Breast epithelium (tissue), 4 donors: ENCODE data around the gene SNX2. TPM values are rescaled to one million over a fixed set of nuclear protein-coding genes. Genes with fewer than 3 reads are reported as not detected.

ENCODE experiments used
- DNase-seq, 2 donors: peaks; one replicate each; pipeline ENCODE4 v3.0.0-alpha.2; 2019; ENCODE audit warnings: low spot score in 2 of 2
- H3K27ac ChIP-seq, 2 donors: fragments of 200-600 bp; sonication (generic) in 1 of 2; one replicate each; pipeline ENCODE4 v1.5.1; 2016 to 2019; ENCODE audit warnings: mild to moderate bottlenecking in 1 of 2
- H3K27me3 ChIP-seq, 2 donors: fragments of 200-600 bp; sonication (generic) in 1 of 2; one replicate each; pipeline versions ENCODE4 v1.5.1 to v1.6.0; 2017 to 2019; ENCODE audit warnings: control low read depth in 1 of 2, mild to moderate bottlenecking in 1 of 2
- H3K36me3 ChIP-seq: fragments of 200-600 bp; one replicate; pipeline ENCODE4 v1.5.1; 2019
- H3K4me1 ChIP-seq, 2 donors: fragments of 200-600 bp; sonication (generic); one replicate each; pipeline ENCODE4 v1.5.1; 2016 to 2019; ENCODE audit warnings: control low read depth in 1 of 2
- H3K4me3 ChIP-seq, 3 donors: fragments of 200-600 bp; sonication (generic); 1 replicate in 2 of 3; 2 replicates in 1 of 3; pipeline ENCODE4 v1.5.1; 2016 to 2019; ENCODE audit warnings: mild to moderate bottlenecking in 3 of 3, moderate library complexity in 2 of 3
- H3K9me3 ChIP-seq, 2 donors: fragments of 200-600 bp; sonication (generic) in 1 of 2; one replicate each; pipeline ENCODE4 v1.5.1; 2016 to 2019; ENCODE audit warnings: control low read depth in 1 of 2
- POLR2A ChIP-seq: fragments of 450-650 bp; IDR thresholded peaks from one replicate; pipeline ENCODE4 v1.6.1; 2016; ENCODE audit warnings: antibody characterized with exemption, mild to moderate bottlenecking, moderate library complexity
- POLR2AphosphoS5 ChIP-seq, 3 donors: sonication (generic); formaldehyde crosslinking; IDR thresholded peaks; one replicate each; pipeline ENCODE4 v1.6.1; 2017; ENCODE audit warnings: antibody characterized with exemption in 3 of 3
- intact Hi-C: fragments of 100-400 bp; cut with DNase I; formaldehyde crosslinking; loops from one replicate; pipeline ENCODE4 v1.15.1; 2023; ENCODE audit warnings: low total_unique reads
- total RNA-seq, 3 donors: library from RNA; depleted of rRNA; stranded (reverse); fragments of >200 nt; gene quantifications; one replicate each; pipeline ENCODE4 v1.1.0, GENCODE V29; 2016
- TF ChIP-seq, protein P1 (sequence below), 3 donors: fragments of 450-650 bp; IDR thresholded peaks; one replicate each; pipeline ENCODE4 v1.5.1; 2016 to 2017; ENCODE audit warnings: antibody characterized with exemption in 3 of 3, mild to moderate bottlenecking in 3 of 3, moderate library complexity in 3 of 3

SNX2 gene
- total RNA-seq, 3 donors from 2014 or later = 75.7 to 102 (median 79.8) TPM

- H3K4me3 ChIP-seq = no peak overlapping the region
- intact Hi-C loops = no loop called here
Observed at GRCh38 chr5:122778157-122778556, 3.3 kb downstream of the SNX2 start.

GRCh38 chr5:122779451-122779850 lies 4.6 kb downstream of the SNX2 start:
- intact Hi-C loops = no loop called here
- H3K36me3 ChIP-seq = no peaks in the 10 kb centered on the region
- no peak overlapping the region for H3K4me3 ChIP-seq
- H3K27me3 ChIP-seq = no peaks in the 10 kb centered on the region
- no peak for DNase-seq
- no peaks in the 10 kb centered on the region for H3K9me3 ChIP-seq
- TF ChIP-seq POLR2AphosphoS5 (IDR thresholded peaks at IDR 0.05) = no peak
- TF ChIP-seq, protein P1, sequence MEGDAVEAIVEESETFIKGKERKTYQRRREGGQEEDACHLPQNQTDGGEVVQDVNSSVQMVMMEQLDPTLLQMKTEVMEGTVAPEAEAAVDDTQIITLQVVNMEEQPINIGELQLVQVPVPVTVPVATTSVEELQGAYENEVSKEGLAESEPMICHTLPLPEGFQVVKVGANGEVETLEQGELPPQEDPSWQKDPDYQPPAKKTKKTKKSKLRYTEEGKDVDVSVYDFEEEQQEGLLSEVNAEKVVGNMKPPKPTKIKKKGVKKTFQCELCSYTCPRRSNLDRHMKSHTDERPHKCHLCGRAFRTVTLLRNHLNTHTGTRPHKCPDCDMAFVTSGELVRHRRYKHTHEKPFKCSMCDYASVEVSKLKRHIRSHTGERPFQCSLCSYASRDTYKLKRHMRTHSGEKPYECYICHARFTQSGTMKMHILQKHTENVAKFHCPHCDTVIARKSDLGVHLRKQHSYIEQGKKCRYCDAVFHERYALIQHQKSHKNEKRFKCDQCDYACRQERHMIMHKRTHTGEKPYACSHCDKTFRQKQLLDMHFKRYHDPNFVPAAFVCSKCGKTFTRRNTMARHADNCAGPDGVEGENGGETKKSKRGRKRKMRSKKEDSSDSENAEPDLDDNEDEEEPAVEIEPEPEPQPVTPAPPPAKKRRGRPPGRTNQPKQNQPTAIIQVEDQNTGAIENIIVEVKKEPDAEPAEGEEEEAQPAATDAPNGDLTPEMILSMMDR (IDR thresholded peaks at IDR 0.05) = no peak
- no peak for TF ChIP-seq POLR2A
- no peaks in the 10 kb centered on the region for H3K4me1 ChIP-seq
- H3K27ac ChIP-seq = no peak overlapping the region

More at GRCh38 chr5:122778157-122778556, 3.3 kb downstream of the SNX2 start:
- Histone ChIP-seq H3K27me3 (no peaks in the 10 kb centered on the region), H3K4me1 (no peaks in the 10 kb centered on the region), H3K27ac (no peak overlapping the region), H3K36me3 (no peaks in the 10 kb centered on the region), H3K9me3 (no peaks in the 10 kb centered on the region)
- no peak for DNase-seq
- TF ChIP-seq POLR2AphosphoS5 (IDR thresholded peaks at IDR 0.05) (no peak), POLR2A (no peak)
- TF ChIP-seq, protein P1 (IDR thresholded peaks at IDR 0.05) = no peak

- peaks cover 0 to 3% of the 10 kb centered on the region in 2 donors for H3K9me3 ChIP-seq
- no peaks in the 10 kb centered on the region for H3K4me1 ChIP-seq
- H3K27ac ChIP-seq = no peak overlapping the region
- H3K27me3 ChIP-seq = no peaks in the 10 kb centered on the region
- H3K36me3 ChIP-seq = no peaks in the 10 kb centered on the region
- DNase-seq = no peak
- intact Hi-C loops = no loop called here
- TF ChIP-seq POLR2AphosphoS5 (IDR thresholded peaks at IDR 0.05) (no peak), POLR2A (no peak)
- TF ChIP-seq, protein P1 (IDR thresholded peaks at IDR 0.05) = no peak
- H3K4me3 ChIP-seq = no peak overlapping the region
Observed at GRCh38 chr5:122780296-122780695, 5.4 kb downstream of the SNX2 start.

GRCh38 chr5:122781465-122781864 lies 6.6 kb downstream of the SNX2 start:
- Histone ChIP-seq H3K4me1 (no peaks in the 10 kb centered on the region), H3K27me3 (no peaks in the 10 kb centered on the region), H3K36me3 (no peaks in the 10 kb centered on the region), H3K4me3 (no peak overlapping the region), H3K27ac (no peak overlapping the region), H3K9me3 (peaks cover 5 to 6% of the 10 kb centered on the region in 2 donors)
- no peak for TF ChIP-seq POLR2A
- TF ChIP-seq, protein P1 (IDR thresholded peaks at IDR 0.05) = no peak
- TF ChIP-seq POLR2AphosphoS5 (IDR thresholded peaks at IDR 0.05) = no peak
- intact Hi-C loops = no loop called here
- no peak for DNase-seq

GRCh38 chr5:122785294-122785693 lies 10.4 kb downstream of the SNX2 start:
- no peak for TF ChIP-seq POLR2A
- TF ChIP-seq POLR2AphosphoS5 (IDR thresholded peaks at IDR 0.05) = no peak
- TF ChIP-seq, protein P1 (IDR thresholded peaks at IDR 0.05) = no peak
- DNase-seq = no peak
- Histone ChIP-seq H3K27me3 (no peaks in the 10 kb centered on the region), H3K4me1 (no peaks in the 10 kb centered on the region), H3K36me3 (no peaks in the 10 kb centered on the region), H3K4me3 (no peak overlapping the region), H3K9me3 (peaks cover 5 to 10% of the 10 kb centered on the region in 2 donors), H3K27ac (no peak overlapping the region)
- intact Hi-C loops = no loop called here
